GM12873 (cell line): ENCODE results near the gene DYNLRB2.

Experiments used
- CTCF ChIP-seq: IDR thresholded peaks from 2 replicates; pipeline ENCODE4 v1.5.1; 2012; ENCODE audit warnings: low read depth, mild to moderate bottlenecking, moderate library complexity, low read length, control low read depth; ENCODE audit not compliant: insufficient read depth; ENCODE audit errors: missing control alignments

DYNLRB2 gene

DNA sequence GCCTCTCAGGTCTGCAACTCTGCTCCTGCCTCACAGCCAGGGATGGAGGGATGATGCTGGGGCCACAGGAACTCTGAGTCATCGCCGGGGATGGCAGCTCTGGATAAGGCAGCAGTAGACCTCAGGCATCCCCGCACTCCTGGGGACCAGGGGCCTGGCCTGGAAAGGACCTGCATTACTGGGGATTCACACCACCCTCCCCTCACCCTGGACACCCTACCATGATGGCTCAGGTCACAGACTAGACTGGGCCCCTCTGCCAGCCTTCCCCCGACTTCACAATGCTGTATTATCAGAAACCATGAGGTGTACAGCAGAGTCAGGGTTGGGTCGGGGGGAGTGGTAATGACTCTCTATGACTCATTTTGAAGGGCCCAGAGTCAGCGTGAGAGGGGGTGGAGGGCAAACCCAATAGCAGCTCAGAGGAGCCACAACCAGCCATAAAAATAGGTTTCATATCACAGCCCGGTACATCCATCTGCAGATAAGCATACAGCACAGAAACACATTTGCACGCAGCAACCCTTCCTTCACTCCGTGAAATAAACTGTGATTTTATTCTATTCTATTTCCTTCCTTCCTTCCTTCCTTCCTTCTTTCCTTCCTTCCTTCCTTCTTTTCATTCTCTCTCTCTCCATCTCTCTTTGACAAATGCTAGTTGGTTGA is 28.8 kb downstream of the DYNLRB2 start:
- TF ChIP-seq CTCF: no peak

GRCh38 chr16:80570106-80570478 is 29.3 kb downstream of the DYNLRB2 start:
- TF ChIP-seq CTCF: no peak

DNA sequence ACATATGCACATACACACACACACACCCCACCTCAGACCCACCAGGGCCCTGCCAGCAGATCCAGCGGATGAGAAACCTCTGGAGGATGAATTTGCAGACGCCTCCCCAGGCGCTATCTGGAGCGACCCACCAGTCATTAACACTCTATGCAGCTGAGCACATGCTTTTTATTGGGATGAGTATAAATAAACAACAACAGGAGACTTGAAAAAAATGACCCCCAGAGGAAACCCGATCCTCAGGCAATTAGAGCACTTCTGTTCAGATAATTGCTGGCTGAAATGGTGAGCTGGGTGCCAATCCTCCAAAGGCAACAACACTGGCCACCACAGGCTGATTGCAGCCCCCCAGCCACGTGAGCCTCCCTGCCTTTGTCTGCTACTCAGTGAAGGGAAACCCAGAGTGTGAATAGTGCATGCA is 32.9 kb downstream of the DYNLRB2 start:
- no peak for TF ChIP-seq CTCF

DNA sequence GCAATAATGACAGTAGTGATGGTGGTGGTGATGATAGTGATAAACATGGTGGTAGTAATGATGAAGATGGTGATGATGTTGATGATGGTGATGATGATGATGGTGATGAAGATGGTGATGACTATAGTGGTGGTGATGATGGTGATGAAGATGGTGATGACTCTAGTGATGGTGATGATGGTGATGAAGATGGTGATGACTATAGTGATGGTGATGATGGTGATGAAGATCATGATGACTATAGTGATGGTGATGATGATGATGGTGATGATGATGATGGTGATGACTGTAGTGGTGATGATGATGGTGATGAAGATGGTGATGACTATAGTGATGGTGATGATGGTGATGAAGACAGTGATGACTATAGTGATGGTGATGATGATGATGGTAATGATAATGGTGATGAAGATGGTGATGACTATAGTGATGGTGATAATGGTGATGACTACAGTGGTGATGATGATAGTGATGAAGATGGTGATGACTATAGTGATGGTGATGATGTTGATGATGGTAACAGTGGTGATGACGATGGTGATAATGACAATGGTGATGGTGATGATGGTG is 35.6 kb downstream of the DYNLRB2 start:
- no peak for TF ChIP-seq CTCF

- TF ChIP-seq CTCF: no peak
Measured at GRCh38 chr16:80577485-80578280, 36.9 kb downstream of the DYNLRB2 start.

- peak; percentile 46 for TF ChIP-seq CTCF
Measured at GRCh38 chr16:80580109-80580832, 39.5 kb downstream of the DYNLRB2 start.

DNA sequence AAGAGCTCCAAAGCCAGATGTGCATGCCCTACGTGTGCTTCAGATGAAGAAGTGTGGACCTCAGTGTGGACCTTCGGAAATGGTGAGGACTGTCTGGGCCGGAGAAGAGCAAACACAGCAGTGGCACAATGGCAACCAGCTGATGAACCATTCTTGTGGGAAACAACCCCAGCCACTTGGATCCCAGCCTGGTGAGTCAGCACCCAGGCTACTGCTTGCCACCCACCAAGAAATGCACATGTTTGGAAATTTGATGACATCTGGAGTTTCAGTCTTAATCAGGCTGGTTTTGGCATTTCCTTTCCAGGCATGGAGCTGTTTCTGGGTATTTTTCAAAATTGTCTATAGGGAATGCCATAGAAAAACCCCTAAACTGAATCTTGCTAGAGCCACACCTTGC is 42.7 kb downstream of the DYNLRB2 start:
- no peak for TF ChIP-seq CTCF
